ENCODE results near the gene COPS8. TPM values are rescaled to one million over a fixed set of nuclear protein-coding genes. Genes with fewer than 3 reads are reported as not detected.

Gene COPS8
- total RNA-seq, 2 donors from 2014 or later = 66.3 to 72.7 TPM

GRCh38 chr2:237139123-237139675 is 53.5 kb downstream of the COPS8 start:
- no peak for DNase-seq
- Histone ChIP-seq H3K9me3 (ENCODE audit: control insufficient read depth, low read length) (no peaks in the 10 kb centered on the region), H3K9ac (ENCODE audit: extremely low read depth, low read length, poor library complexity, severe bottlenecking) (no peak overlapping the region), H3K4me1 (ENCODE audit: control insufficient read depth, insufficient read depth, low read length) (peaks cover 6% of the 10 kb centered on the region), H3K27ac (ENCODE audit: low read depth, low read length) (no peak overlapping the region), H3K4me3 (ENCODE audit: low read length) (no peak overlapping the region), H3K36me3 (ENCODE audit: control insufficient read depth, insufficient read depth, low read length) (no peaks in the 10 kb centered on the region), H3K27me3 (ENCODE audit: control insufficient read depth, insufficient read depth, low read length, poor library complexity, severe bottlenecking) (no peaks in the 10 kb centered on the region)
- H3K36me3 Mint-ChIP-seq (ENCODE audit: low read depth) = no peaks in the 10 kb centered on the region
- WGBS, 2 experiments (ENCODE audit: insufficient coverage in 1 of 2, insufficient read length in 1 of 2) = 87 to 90% methylated on average over 11 to 14 of the region's 14 CpGs
- H3K27me3 Mint-ChIP-seq (ENCODE audit: insufficient read depth) = peaks cover 6% of the 10 kb centered on the region
- TF ChIP-seq CTCF (conservative IDR thresholded peaks at IDR 0.05) = no peak
- no peak overlapping the region for H3K27ac Mint-ChIP-seq
- peaks cover 20% of the 10 kb centered on the region for H3K4me1 Mint-ChIP-seq
- no peak overlapping the region for H3K4me3 Mint-ChIP-seq
- H3K9me3 Mint-ChIP-seq = no peaks in the 10 kb centered on the region

- Mint-ChIP-seq H3K4me3 (no peak overlapping the region), H3K27me3 (ENCODE audit: insufficient read depth) (peaks cover 7% of the 10 kb centered on the region), H3K9me3 (peaks cover 2% of the 10 kb centered on the region), H3K4me1 (peaks cover 12% of the 10 kb centered on the region), H3K27ac (no peak overlapping the region), H3K36me3 (ENCODE audit: low read depth) (no peaks in the 10 kb centered on the region)
- Histone ChIP-seq H3K9ac (ENCODE audit: extremely low read depth, low read length, poor library complexity, severe bottlenecking) (no peak overlapping the region), H3K36me3 (ENCODE audit: control insufficient read depth, insufficient read depth, low read length) (no peaks in the 10 kb centered on the region), H3K4me1 (ENCODE audit: control insufficient read depth, insufficient read depth, low read length) (no peaks in the 10 kb centered on the region), H3K27ac (ENCODE audit: low read depth, low read length) (no peak overlapping the region), H3K4me3 (ENCODE audit: low read length) (no peak overlapping the region), H3K27me3 (ENCODE audit: control insufficient read depth, insufficient read depth, low read length, poor library complexity, severe bottlenecking) (no peaks in the 10 kb centered on the region), H3K9me3 (ENCODE audit: control insufficient read depth, low read length) (peaks cover 3% of the 10 kb centered on the region)
- no peak for DNase-seq
- no peak for TF ChIP-seq CTCF (conservative IDR thresholded peaks at IDR 0.05)
- WGBS, 2 experiments (ENCODE audit: insufficient coverage in 1 of 2, insufficient read length in 1 of 2) = 86 to 90% methylated on average over 2 to 4 of the region's 4 CpGs
These were observed 55.1 kb downstream of the COPS8 start for GRCh38 chr2:237140689-237141285.

- Mint-ChIP-seq H3K9me3 (peaks cover 10% of the 10 kb centered on the region), H3K27ac (no peak overlapping the region), H3K27me3 (ENCODE audit: insufficient read depth) (peaks cover 7% of the 10 kb centered on the region), H3K4me1 (peaks cover 12% of the 10 kb centered on the region), H3K4me3 (no peak overlapping the region), H3K36me3 (ENCODE audit: low read depth) (peaks cover 3% of the 10 kb centered on the region)
- no peak overlapping the region for H3K27ac ChIP-seq (ENCODE audit: low read depth, low read length)
- TF ChIP-seq CTCF (conservative IDR thresholded peaks at IDR 0.05) = no peak
- peaks cover 11% of the 10 kb centered on the region for H3K9me3 ChIP-seq (ENCODE audit: control insufficient read depth, low read length)
- 65 to 85% methylated on average over 2 to 4 of the region's 4 CpGs for WGBS, 2 experiments (ENCODE audit: insufficient coverage in 1 of 2, insufficient read length in 1 of 2)
- DNase-seq = no peak
- H3K4me1 ChIP-seq (ENCODE audit: control insufficient read depth, insufficient read depth, low read length) = no peaks in the 10 kb centered on the region
- no peak overlapping the region for H3K9ac ChIP-seq (ENCODE audit: extremely low read depth, low read length, poor library complexity, severe bottlenecking)
- no peaks in the 10 kb centered on the region for H3K27me3 ChIP-seq (ENCODE audit: control insufficient read depth, insufficient read depth, low read length, poor library complexity, severe bottlenecking)
- no peak overlapping the region for H3K4me3 ChIP-seq (ENCODE audit: low read length)
- no peaks in the 10 kb centered on the region for H3K36me3 ChIP-seq (ENCODE audit: control insufficient read depth, insufficient read depth, low read length)
These were observed 55.9 kb downstream of the COPS8 start for GRCh38 chr2:237141571-237142051.
